Activated CD8-positive, alpha-beta memory T cell treated with anti-CD3 and anti-CD28 coated beads, Interleukin-2, amount 50 U/mL, for 1 hour (primary cell): Measurements from ENCODE around the gene ZNF777.
"Not testable (repeated sequence)": the region's sequence is repeated elsewhere in the genome, so short reads cannot be mapped to it uniquely, and the experiment has no call there.

Experiments used
- DNase-seq: peaks from one replicate; pipeline ENCODE4 v3.0.0-alpha.2; 2020; ENCODE audit errors: extremely low read depth

The ZNF777 gene

GRCh38 chr7:149454750-149455149 is 6.1 kb downstream of the ZNF777 start:
- DNase-seq: no peak

GRCh38 chr7:149454006-149454405 is 6.9 kb downstream of the ZNF777 start:
- no peak for DNase-seq

GRCh38 chr7:149450821-149451220 is 10.0 kb downstream of the ZNF777 start:
- no peak for DNase-seq

GRCh38 chr7:149449897-149450296 is 11.0 kb downstream of the ZNF777 start:
- DNase-seq: no peak

GRCh38 chr7:149448961-149449360 is 11.9 kb downstream of the ZNF777 start:
- DNase-seq: no peak

GRCh38 chr7:149446026-149446425 is 14.8 kb downstream of the ZNF777 start:
- not testable (repeated sequence) for DNase-seq

GRCh38 chr7:149444287-149444686 is 16.6 kb downstream of the ZNF777 start:
- DNase-seq: no peak

GRCh38 chr7:149443523-149443922 is 17.3 kb downstream of the ZNF777 start:
- DNase-seq: no peak

GRCh38 chr7:149442924-149443323 is 17.9 kb downstream of the ZNF777 start:
- DNase-seq: no peak

- DNase-seq: no peak
Measured at GRCh38 chr7:149440222-149440621, 20.6 kb downstream of the ZNF777 start.

GRCh38 chr7:149436358-149436757 is 24.5 kb downstream of the ZNF777 start:
- DNase-seq: no peak

GRCh38 chr7:149433124-149433523 is 27.7 kb downstream of the ZNF777 start:
- DNase-seq: no peak

GRCh38 chr7:149432121-149432691 is 28.7 kb downstream of the ZNF777 start:
- DNase-seq: no peak

- DNase-seq: no peak
Measured at GRCh38 chr7:149431486-149432120, 29.3 kb downstream of the ZNF777 start.

- DNase-seq: no peak
Measured at GRCh38 chr7:149430192-149430591, 30.7 kb downstream of the ZNF777 start.

GRCh38 chr7:149427893-149428292 is 33.0 kb downstream of the ZNF777 start:
- DNase-seq: no peak

GRCh38 chr7:149427096-149427680 is 33.7 kb downstream of the ZNF777 start:
- DNase-seq: no peak

- DNase-seq: no peak
Measured at GRCh38 chr7:149423449-149424110, 37.3 kb downstream of the ZNF777 start.

GRCh38 chr7:149422914-149423301 is 38.0 kb downstream of the ZNF777 start:
- DNase-seq: no peak

GRCh38 chr7:149422162-149422913 is 38.5 kb downstream of the ZNF777 start:
- DNase-seq: peak; percentile 18

GRCh38 chr7:149420006-149420405 is 40.9 kb downstream of the ZNF777 start:
- no peak for DNase-seq

- no peak for DNase-seq
Measured at GRCh38 chr7:149415391-149416071, 45.3 kb downstream of the ZNF777 start.
